ENCODE results near the gene NDEL1.

The NDEL1 gene

GRCh38 chr17:8417806-8418205, 17.9 kb upstream of the NDEL1 start:
- DNase-seq (ENCODE audit: low spot score) = no peak

- no peak for DNase-seq (ENCODE audit: low spot score)
These were observed 17.2 kb upstream of the NDEL1 start for GRCh38 chr17:8418471-8418870.

GRCh38 chr17:8419305-8419704, 16.4 kb upstream of the NDEL1 start:
- DNase-seq (ENCODE audit: low spot score) = no peak

GRCh38 chr17:8420041-8420934, 15.4 kb upstream of the NDEL1 start:
- DNase-seq (ENCODE audit: low spot score) = peak; percentile 31

GRCh38 chr17:8421571-8421970, 14.1 kb upstream of the NDEL1 start:
- DNase-seq (ENCODE audit: low spot score) = no peak

GRCh38 chr17:8426094-8426720, 9.5 kb upstream of the NDEL1 start:
- DNase-seq (ENCODE audit: low spot score) = no peak

GRCh38 chr17:8426802-8427201, 8.9 kb upstream of the NDEL1 start:
- no peak for DNase-seq (ENCODE audit: low spot score)

- peak; percentile 18 for DNase-seq (ENCODE audit: low spot score)
These were observed 4.7 kb upstream of the NDEL1 start for GRCh38 chr17:8430966-8431365.

- peak; percentile 73 for DNase-seq (ENCODE audit: low spot score)
These were observed 622 bp downstream of the NDEL1 start for GRCh38 chr17:8436169-8436843.

- peak; percentile 12 for DNase-seq (ENCODE audit: low spot score)
These were observed 1.1 kb downstream of the NDEL1 start for GRCh38 chr17:8436844-8437171.

- no peak for DNase-seq (ENCODE audit: low spot score)
These were observed 2.8 kb downstream of the NDEL1 start for GRCh38 chr17:8438441-8438840.

GRCh38 chr17:8439681-8440080, 4.0 kb downstream of the NDEL1 start:
- no peak for DNase-seq (ENCODE audit: low spot score)

GRCh38 chr17:8441690-8442089, 6.0 kb downstream of the NDEL1 start:
- no peak for DNase-seq (ENCODE audit: low spot score)

GRCh38 chr17:8442310-8442709, 6.6 kb downstream of the NDEL1 start:
- DNase-seq (ENCODE audit: low spot score) = no peak

- no peak for DNase-seq (ENCODE audit: low spot score)
These were observed 8.1 kb downstream of the NDEL1 start for GRCh38 chr17:8443756-8444155.

- DNase-seq (ENCODE audit: low spot score) = no peak
These were observed 8.8 kb downstream of the NDEL1 start for GRCh38 chr17:8444494-8444893.

GRCh38 chr17:8445536-8445935, 9.9 kb downstream of the NDEL1 start:
- DNase-seq (ENCODE audit: low spot score) = no peak

GRCh38 chr17:8447799-8448198, 12.1 kb downstream of the NDEL1 start:
- DNase-seq (ENCODE audit: low spot score) = no peak

- DNase-seq (ENCODE audit: low spot score) = no peak
These were observed 12.6 kb downstream of the NDEL1 start for GRCh38 chr17:8448310-8448709.

- no peak for DNase-seq (ENCODE audit: low spot score)
These were observed 16.4 kb downstream of the NDEL1 start for GRCh38 chr17:8451933-8452614.

- DNase-seq (ENCODE audit: low spot score) = no peak
These were observed 17.6 kb downstream of the NDEL1 start for GRCh38 chr17:8453326-8453725.

GRCh38 chr17:8455665-8456209, 20.1 kb downstream of the NDEL1 start:
- DNase-seq (ENCODE audit: low spot score) = no peak

Data from AG08396 (cell line).